ENCODE results near the gene SYCP2L.
A peak's percentile ranks its signal among the peaks of the same experiment; 100 is the strongest.

The SYCP2L gene

DNA sequence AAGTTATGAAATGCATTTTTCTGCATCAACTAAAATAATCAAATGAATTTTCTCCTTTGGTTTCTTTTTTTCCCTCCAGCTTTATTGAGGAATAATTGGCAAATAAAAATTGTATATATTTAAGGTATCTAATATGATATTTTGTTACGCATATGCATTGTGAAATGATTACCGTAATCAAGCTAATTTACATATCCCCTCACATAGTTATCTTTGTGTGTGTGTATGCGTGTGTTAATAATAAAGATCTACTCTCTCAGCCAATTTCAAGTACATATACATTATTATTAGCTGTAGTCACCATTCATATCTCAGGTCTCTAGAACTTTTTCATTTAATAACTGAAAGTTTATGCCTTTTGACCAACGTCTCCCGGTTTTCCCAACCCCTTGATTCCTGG is 61.1 kb downstream of the SYCP2L start:
- H3K27ac ChIP-seq: no peak overlapping the region
- TF ChIP-seq, protein P1, sequence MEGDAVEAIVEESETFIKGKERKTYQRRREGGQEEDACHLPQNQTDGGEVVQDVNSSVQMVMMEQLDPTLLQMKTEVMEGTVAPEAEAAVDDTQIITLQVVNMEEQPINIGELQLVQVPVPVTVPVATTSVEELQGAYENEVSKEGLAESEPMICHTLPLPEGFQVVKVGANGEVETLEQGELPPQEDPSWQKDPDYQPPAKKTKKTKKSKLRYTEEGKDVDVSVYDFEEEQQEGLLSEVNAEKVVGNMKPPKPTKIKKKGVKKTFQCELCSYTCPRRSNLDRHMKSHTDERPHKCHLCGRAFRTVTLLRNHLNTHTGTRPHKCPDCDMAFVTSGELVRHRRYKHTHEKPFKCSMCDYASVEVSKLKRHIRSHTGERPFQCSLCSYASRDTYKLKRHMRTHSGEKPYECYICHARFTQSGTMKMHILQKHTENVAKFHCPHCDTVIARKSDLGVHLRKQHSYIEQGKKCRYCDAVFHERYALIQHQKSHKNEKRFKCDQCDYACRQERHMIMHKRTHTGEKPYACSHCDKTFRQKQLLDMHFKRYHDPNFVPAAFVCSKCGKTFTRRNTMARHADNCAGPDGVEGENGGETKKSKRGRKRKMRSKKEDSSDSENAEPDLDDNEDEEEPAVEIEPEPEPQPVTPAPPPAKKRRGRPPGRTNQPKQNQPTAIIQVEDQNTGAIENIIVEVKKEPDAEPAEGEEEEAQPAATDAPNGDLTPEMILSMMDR (conservative IDR thresholded peaks at IDR 0.05): no peak

DNA sequence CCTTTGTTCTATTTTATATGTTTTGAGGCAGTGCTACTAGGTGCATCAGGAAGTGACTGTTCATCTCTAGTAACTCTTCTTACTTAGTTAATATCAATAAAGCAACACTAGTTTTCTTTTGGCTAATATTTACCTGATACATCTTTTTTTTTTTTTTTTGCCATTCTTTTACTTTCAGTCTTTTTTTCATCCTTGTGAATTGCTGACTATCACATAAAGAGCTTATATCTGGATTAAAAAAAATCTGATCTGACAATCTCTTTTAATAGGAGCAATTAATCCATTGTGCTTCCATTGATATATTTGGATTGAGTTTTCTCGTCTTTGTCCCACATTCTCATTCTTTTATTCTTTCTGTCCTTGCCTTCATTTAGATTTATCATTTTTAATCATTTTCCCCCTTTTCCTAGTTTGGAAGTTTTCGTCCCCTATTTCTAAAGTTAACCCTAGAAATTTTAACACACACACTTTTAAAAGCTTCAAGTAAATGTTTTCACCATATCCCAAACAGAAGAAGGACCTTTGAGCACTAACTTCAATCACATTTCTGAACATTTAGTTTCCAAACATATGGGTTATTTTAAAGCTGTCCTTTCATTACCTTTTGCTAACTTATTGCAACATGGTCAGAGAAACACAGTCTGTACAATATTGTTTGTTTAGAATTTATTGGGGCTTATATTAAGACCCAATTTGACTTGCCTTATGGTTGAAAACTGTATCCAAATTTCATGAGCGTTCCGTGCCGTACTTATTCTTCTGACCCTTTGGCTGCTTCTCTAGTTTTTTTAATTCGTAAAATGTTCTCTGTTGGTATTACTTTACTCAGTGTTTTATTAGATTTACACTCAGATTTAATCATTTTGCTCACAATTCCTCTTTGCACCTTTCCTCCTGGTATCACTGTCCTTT is 63.0 kb downstream of the SYCP2L start:
- TF ChIP-seq, protein P1 (conservative IDR thresholded peaks at IDR 0.05): no peak
- H3K27ac ChIP-seq: peak overlapping the region; percentile 75

DNA sequence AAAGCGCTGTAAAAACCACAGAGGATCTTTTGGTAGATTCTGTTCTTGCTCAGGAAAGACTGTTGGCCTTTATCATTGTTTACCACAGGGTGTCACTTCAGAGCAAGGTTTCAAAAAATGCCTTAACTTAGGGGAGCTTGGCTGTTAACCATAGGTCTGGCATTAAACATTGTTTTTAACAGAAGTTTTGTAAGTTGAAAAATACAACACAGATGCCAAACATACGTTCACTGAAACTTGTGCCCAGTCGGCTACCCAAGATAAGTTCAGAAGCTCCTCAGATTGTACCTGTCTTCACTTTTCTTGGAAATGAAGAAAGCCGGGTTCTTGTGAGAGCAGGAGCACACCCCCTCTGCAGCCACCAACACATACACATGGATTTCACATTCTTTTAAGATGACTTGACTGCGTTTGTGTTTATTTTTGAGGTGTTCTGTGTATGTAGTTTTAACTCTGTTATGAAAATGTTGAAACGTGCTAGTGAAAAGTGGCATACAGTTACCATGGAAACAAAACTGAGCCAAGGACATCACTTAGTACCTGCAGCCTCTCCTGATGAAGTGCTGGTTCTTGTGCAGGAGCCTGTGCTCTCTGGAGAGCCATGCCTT is 64.9 kb downstream of the SYCP2L start:
- H3K27ac ChIP-seq: no peak overlapping the region; the same call in 1 of the 2 replicates
- TF ChIP-seq, protein P1 (conservative IDR thresholded peaks at IDR 0.05): peak; percentile 55

DNA sequence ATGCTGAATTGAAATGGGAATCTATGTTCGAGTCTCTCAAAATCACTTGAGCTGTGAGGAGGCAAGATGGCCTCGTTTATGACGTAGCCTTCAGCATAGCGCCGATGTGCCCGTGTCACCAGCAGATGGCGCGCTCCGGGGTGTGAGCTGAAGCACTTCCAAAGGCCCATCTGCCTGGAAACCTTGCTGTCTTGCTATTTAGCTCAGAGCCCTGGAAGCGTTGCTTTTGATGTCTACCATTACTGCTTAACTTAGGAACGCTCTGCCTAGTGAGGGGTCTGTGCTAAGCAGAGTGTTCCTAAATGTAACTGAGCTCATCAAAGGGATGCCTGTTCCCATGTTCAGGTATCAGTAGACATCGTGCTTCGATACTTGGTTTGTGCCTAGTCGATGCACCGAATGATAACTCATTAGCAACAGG is 67.7 kb downstream of the SYCP2L start:
- H3K27ac ChIP-seq: no peak overlapping the region
- TF ChIP-seq, protein P1 (conservative IDR thresholded peaks at IDR 0.05): peak; percentile 37

DNA sequence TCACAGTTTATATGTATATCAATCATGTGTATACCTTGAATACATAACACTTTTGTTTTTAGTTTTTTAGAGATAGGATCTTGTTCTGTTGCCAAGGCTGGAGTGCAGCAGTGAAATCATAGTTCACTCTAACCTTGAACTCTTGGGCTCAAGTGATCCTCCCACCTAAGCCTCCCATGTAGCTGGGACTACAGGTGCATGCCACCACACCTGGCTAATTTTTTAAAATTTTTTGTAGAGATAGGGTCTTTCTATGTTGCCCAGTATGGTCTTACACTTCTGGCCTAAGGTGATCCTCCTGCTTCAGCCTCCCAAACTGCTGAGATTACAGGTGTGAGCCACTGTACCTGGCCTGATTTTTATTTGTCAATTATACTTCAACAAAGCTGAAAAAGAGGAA is 69.9 kb downstream of the SYCP2L start:
- no peak overlapping the region for H3K27ac ChIP-seq
- TF ChIP-seq, protein P1 (conservative IDR thresholded peaks at IDR 0.05): no peak

DNA sequence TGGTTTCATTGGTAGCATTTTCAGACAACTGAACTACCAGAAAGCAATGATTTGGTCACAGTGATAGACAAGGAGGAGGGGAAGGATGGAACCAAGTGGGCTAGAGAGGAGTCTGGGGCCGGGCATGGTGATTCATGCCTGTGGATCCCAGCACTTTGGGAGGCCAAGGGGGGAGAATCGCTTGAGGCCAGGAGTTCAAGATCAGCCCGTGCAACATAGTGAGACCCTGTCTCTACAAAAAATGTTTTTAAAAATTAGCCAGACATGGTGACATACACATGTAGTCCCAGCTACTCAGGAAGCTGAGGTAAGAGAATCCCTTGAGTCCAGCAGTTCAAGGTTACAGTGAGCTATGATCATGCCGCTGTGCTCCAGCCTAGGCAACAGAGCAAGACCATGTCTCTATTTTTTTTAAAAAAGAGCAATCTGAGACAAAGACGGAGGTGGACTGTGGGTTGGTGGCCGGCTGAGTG is 70.6 kb downstream of the SYCP2L start:
- TF ChIP-seq, protein P1 (conservative IDR thresholded peaks at IDR 0.05): no peak
- no peak overlapping the region for H3K27ac ChIP-seq

DNA sequence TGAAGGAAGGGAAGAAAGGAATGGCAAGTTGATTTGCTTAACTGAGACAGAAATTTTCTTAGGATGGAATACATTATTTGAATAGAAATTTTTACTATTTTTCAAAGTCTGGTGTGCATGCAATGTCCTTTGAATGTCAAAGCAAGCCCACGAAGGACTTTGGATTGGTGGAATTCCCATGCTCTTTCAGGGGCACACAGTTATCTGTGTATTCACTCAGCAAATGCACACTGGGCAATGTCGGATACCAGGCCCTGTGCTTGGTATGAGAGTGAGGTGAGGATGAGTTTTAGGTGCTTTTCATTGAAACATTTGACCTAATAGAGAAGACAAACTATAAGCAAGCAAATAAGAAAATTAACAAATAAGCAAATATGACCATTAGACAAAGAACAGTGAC is 73.3 kb downstream of the SYCP2L start:
- TF ChIP-seq, protein P1 (conservative IDR thresholded peaks at IDR 0.05): no peak
- H3K27ac ChIP-seq: no peak overlapping the region
